Activated naive CD8-positive, alpha-beta T cell treated with anti-CD3 and anti-CD28 coated beads, Interleukin-2, amount 50 U/mL, for 24 hours (primary cell): ENCODE measurements around the gene C1QB.
A peak's percentile ranks its signal among the peaks of the same experiment; 100 is the strongest.
"Not testable (repeated sequence)": the region's sequence is repeated elsewhere in the genome, so short reads cannot be mapped to it uniquely, and the experiment has no call there.

Experiments used
- ATAC-seq: fragments of 150-1000 bp; cut with Tn5 transposase; one replicate; pipeline ENCODE4 v1.10.0; 2021
- DNase-seq: peaks from one replicate; pipeline ENCODE4 v3.0.0; 2021
- H3K27ac Mint-ChIP-seq: one replicate; pipeline ENCODE4 v1.8.0; 2021; ENCODE audit warnings: mild to moderate bottlenecking, mixed read lengths
- H3K27me3 Mint-ChIP-seq: one replicate; pipeline ENCODE4 v1.8.0; 2021; ENCODE audit warnings: mixed read lengths
- H3K36me3 Mint-ChIP-seq: one replicate; pipeline ENCODE4 v1.8.0; 2021; ENCODE audit warnings: low read depth, mixed read lengths
- H3K4me1 Mint-ChIP-seq: one replicate; pipeline ENCODE4 v1.8.0; 2021; ENCODE audit warnings: mixed read lengths
- H3K4me3 Mint-ChIP-seq: one replicate; pipeline ENCODE4 v1.8.0; 2021; ENCODE audit warnings: mild to moderate bottlenecking, moderate library complexity, mixed read lengths
- H3K9me3 Mint-ChIP-seq: one replicate; pipeline ENCODE4 v1.8.0; 2021; ENCODE audit warnings: mixed read lengths

C1QB gene

DNA sequence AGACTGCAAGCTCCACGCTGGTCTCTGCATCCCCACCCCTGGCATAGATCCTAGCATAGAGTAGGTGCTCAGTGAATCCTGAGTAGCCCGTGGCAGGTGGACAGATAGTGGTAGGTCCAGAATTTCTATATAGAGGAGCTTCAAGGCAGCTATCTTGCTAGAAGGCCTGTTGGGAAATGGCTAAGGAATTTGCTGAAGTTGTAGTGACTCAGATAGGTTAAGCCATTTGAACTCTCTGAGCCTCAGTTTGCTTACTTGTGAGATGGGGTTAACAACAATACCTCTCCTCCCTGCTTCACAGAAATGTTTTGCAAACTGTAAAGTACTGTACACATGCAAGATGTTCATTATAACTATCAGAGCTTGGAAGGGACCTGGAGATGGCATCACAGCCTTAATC, 34.2 kb downstream of the C1QB start:
- Mint-ChIP-seq H3K9me3 (no peaks in the 10 kb centered on the region), H3K4me3 (no peak overlapping the region), H3K4me1 (no peaks in the 10 kb centered on the region), H3K36me3 (no peaks in the 10 kb centered on the region), H3K27me3 (peaks cover 27% of the 10 kb centered on the region), H3K27ac (no peak overlapping the region)
- DNase-seq (no peak), ATAC-seq (no peak)

GRCh38 chr1:22688466-22688865, 35.4 kb downstream of the C1QB start:
- Mint-ChIP-seq H3K27ac (no peak overlapping the region), H3K4me1 (no peaks in the 10 kb centered on the region), H3K4me3 (no peak overlapping the region), H3K36me3 (no peaks in the 10 kb centered on the region), H3K27me3 (peaks cover 26% of the 10 kb centered on the region), H3K9me3 (no peaks in the 10 kb centered on the region)
- DNase-seq: no peak
- no peak for ATAC-seq

GRCh38 chr1:22689505-22689904, 36.5 kb downstream of the C1QB start:
- peaks cover 17% of the 10 kb centered on the region for H3K27me3 Mint-ChIP-seq
- no peaks in the 10 kb centered on the region for H3K36me3 Mint-ChIP-seq
- no peak overlapping the region for H3K4me3 Mint-ChIP-seq
- H3K9me3 Mint-ChIP-seq: no peaks in the 10 kb centered on the region
- H3K27ac Mint-ChIP-seq: no peak overlapping the region
- DNase-seq: no peak
- H3K4me1 Mint-ChIP-seq: no peaks in the 10 kb centered on the region
- ATAC-seq: no peak

DNA sequence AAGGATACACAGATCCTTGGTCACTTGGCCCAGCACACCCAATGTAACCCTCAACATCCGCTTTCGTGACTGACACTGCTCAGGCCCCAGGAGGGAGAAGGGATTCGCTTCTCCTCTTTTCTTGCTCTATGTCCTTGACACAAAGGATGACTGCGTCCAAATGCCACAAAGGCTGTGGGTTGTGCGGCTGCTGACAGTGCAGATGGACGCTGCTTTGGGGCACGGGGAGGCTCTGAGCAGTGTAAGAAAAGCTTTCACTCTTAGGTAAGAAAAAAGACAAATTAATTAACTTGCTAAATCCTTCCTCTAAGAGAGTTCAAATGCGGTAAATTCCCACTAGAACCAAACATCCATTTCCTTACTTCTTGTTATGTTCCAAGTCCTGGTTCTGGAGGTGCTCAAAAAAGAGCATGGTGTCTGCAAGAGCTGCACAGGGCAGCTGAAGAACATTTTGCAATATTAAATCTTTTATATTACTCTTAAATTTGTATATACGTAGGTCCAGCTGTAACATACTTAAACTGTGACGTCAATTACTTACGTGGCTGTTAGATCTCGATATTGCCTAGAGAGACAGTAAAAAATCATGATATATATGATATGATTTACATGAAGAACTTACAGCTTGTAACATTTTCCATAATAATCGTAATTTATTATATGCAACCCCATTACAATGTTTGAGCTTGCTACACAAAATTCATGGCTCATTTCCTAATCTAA, 38.2 kb downstream of the C1QB start:
- DNase-seq: no peak
- ATAC-seq: no peak
- Mint-ChIP-seq H3K27me3 (peaks cover 10% of the 10 kb centered on the region), H3K4me3 (no peak overlapping the region), H3K36me3 (no peaks in the 10 kb centered on the region), H3K4me1 (no peaks in the 10 kb centered on the region), H3K9me3 (no peaks in the 10 kb centered on the region), H3K27ac (no peak overlapping the region)

DNA sequence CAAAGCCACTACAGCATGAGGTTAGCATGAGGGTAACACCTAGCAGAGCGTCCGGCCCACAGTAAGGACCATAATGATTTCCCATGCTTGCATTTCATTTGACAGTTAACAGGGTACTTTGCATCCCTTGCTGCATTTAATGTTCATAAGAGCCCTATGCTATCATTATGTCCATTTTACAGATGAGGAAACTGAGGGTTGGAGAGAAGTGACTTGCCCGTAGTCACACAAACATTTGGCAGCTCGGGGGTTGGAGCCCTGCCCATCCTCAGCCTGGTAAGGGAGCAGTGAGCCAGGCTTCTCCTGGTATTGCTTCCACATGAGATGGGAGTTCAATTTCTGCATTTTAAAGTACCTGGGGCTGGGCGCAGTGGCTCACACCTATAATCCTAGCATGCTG, 41.1 kb downstream of the C1QB start:
- H3K4me3 Mint-ChIP-seq: no peak overlapping the region
- ATAC-seq (no peak), DNase-seq (no peak)
- H3K27ac Mint-ChIP-seq: no peak overlapping the region
- no peaks in the 10 kb centered on the region for H3K4me1 Mint-ChIP-seq
- peaks cover 5% of the 10 kb centered on the region for H3K27me3 Mint-ChIP-seq
- H3K9me3 Mint-ChIP-seq: no peaks in the 10 kb centered on the region
- H3K36me3 Mint-ChIP-seq: no peaks in the 10 kb centered on the region

GRCh38 chr1:22696610-22697009, 43.6 kb downstream of the C1QB start:
- Mint-ChIP-seq H3K27me3 (peaks cover 4% of the 10 kb centered on the region), H3K27ac (no peak overlapping the region), H3K36me3 (no peaks in the 10 kb centered on the region), H3K4me1 (no peaks in the 10 kb centered on the region), H3K4me3 (no peak overlapping the region), H3K9me3 (no peaks in the 10 kb centered on the region)
- DNase-seq (no peak), ATAC-seq (no peak)

DNA sequence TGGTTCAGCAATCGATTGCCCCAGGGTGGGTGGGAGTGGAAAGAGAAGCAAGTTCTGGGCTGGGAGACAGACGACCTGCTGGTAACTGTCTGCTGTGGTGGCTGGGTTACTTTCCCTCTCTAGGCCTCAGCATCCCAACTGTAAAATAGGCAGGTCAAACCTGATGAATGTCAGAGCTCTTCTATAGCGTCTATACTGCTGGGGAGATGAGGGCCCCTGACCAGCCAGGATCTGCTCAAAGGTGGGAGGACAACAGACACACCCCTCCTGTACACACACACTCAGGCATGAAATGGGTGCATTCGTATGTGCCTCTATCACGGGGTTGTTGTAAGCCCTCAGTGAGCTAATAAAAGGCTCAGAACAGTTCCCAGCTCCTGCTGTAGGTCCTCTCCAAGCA, 44.9 kb downstream of the C1QB start:
- Mint-ChIP-seq H3K36me3 (no peaks in the 10 kb centered on the region), H3K27ac (no peak overlapping the region), H3K9me3 (no peaks in the 10 kb centered on the region), H3K4me1 (no peaks in the 10 kb centered on the region), H3K4me3 (no peak overlapping the region), H3K27me3 (peaks cover 4% of the 10 kb centered on the region)
- ATAC-seq (no peak), DNase-seq (no peak)

DNA sequence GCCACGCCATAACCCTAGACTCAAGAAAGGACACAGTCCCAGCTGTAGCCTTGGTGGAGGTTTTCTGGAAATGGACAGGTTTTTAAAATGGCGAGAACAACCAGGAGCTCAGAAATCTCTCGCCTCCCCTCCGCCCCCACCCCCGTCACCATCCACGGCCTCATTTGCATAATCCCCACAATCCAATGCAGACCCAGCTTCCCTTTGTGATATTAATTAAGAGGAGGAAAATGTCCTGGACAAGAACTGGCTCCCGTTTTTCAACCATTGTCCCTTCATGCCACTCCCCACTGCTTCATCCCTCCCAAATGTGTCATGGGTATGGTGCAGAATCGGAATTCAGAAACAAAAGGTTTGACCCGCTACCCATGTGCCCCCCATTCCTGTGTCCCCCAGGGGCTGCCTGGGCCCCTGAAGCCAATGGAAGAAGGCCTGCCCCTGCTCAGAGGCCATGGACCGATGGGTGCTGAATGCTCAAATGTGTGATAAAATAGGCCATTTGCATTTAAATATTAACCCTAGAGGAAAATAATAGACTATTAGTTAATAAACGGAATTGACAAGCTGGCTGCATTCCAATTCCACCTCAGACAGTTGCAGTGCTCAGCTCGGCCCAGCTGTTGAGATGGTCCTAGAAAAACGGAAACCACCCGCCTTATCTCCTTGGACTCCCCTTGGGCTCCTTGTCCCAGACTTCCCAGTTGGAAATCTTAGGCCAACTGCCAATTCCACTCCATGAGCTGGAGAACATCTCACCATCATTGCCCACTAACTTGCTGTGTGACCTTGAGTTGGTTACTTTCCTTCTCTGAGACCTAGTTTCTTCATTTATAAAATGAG, 46.9 kb downstream of the C1QB start:
- no peaks in the 10 kb centered on the region for H3K4me1 Mint-ChIP-seq
- H3K27ac Mint-ChIP-seq: no peak overlapping the region
- H3K36me3 Mint-ChIP-seq: no peaks in the 10 kb centered on the region
- no peak overlapping the region for H3K4me3 Mint-ChIP-seq
- H3K9me3 Mint-ChIP-seq: no peaks in the 10 kb centered on the region
- DNase-seq: no peak
- no peak for ATAC-seq
- peaks cover 6% of the 10 kb centered on the region for H3K27me3 Mint-ChIP-seq

GRCh38 chr1:22702296-22703085, 49.5 kb downstream of the C1QB start:
- Mint-ChIP-seq H3K4me1 (no peaks in the 10 kb centered on the region), H3K27ac (no peak overlapping the region), H3K9me3 (no peaks in the 10 kb centered on the region), H3K27me3 (peaks cover 16% of the 10 kb centered on the region), H3K36me3 (no peaks in the 10 kb centered on the region), H3K4me3 (no peak overlapping the region)
- ATAC-seq: no peak
- DNase-seq: no peak

GRCh38 chr1:22704440-22705067, 51.5 kb downstream of the C1QB start:
- Mint-ChIP-seq H3K9me3 (no peaks in the 10 kb centered on the region), H3K27me3 (peaks cover 33% of the 10 kb centered on the region), H3K27ac (no peak overlapping the region), H3K4me1 (no peaks in the 10 kb centered on the region), H3K36me3 (no peaks in the 10 kb centered on the region), H3K4me3 (no peak overlapping the region)
- peak; percentile 82 for DNase-seq
- peak; percentile 85 for ATAC-seq

DNA sequence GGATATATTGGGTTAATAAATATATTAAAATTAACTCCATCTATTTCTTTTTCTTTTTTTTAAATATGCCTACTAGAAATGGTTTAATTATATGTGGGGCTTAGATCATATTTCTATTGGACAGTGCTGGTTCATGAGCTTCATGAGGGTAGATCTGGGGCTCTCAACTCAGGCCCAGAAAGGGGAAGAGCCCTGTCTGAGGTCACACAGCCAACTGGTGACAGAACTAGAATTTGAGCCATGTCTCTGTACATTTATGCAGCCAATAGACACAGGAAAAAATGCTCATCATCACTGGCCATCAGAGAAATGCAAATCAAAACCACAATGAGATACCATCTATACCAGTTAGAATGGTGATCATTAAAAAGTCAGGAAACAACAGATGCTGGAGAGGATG, 52.5 kb downstream of the C1QB start:
- DNase-seq (no peak), ATAC-seq (no peak)
- no peaks in the 10 kb centered on the region for H3K36me3 Mint-ChIP-seq
- H3K27me3 Mint-ChIP-seq: peaks cover 39% of the 10 kb centered on the region
- H3K27ac Mint-ChIP-seq: no peak overlapping the region
- no peaks in the 10 kb centered on the region for H3K9me3 Mint-ChIP-seq
- H3K4me1 Mint-ChIP-seq: no peaks in the 10 kb centered on the region
- H3K4me3 Mint-ChIP-seq: no peak overlapping the region

DNA sequence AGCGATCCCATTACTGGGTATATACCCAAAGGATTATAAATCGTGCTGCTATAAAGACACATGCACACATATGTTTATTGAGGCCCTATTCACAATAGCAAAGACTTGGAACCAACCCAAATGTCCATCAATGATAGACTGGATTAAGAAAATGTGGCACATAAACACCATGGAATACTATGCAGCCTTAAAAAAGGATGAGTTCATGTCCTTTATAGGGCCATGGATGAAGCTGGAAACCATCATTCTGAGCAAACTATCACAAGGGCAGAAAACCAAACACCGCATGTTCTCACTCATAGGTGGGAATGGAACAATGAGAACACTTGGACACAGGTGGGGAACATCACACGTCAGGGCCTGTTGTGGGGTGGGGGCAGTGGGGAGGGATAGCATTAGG, 53.1 kb downstream of the C1QB start:
- not testable (repeated sequence) for H3K27ac Mint-ChIP-seq, H3K9me3 Mint-ChIP-seq, ATAC-seq, H3K36me3 Mint-ChIP-seq, DNase-seq, H3K4me3 Mint-ChIP-seq, H3K4me1 Mint-ChIP-seq
- H3K27me3 Mint-ChIP-seq: peaks cover 39% of the 10 kb centered on the region

- peaks cover 56% of the 10 kb centered on the region for H3K27me3 Mint-ChIP-seq
- no peak overlapping the region for H3K4me3 Mint-ChIP-seq
- ATAC-seq (no peak), DNase-seq (no peak)
- no peak overlapping the region for H3K27ac Mint-ChIP-seq
- H3K36me3 Mint-ChIP-seq: no peaks in the 10 kb centered on the region
- peaks cover 12% of the 10 kb centered on the region for H3K4me1 Mint-ChIP-seq
- no peaks in the 10 kb centered on the region for H3K9me3 Mint-ChIP-seq
Observed at GRCh38 chr1:22708777-22709176, 55.7 kb downstream of the C1QB start.

- H3K27ac Mint-ChIP-seq: no peak overlapping the region
- no peaks in the 10 kb centered on the region for H3K9me3 Mint-ChIP-seq
- no peak for ATAC-seq
- H3K4me3 Mint-ChIP-seq: no peak overlapping the region
- peaks cover 60% of the 10 kb centered on the region for H3K27me3 Mint-ChIP-seq
- no peak for DNase-seq
- H3K4me1 Mint-ChIP-seq: peaks cover 12% of the 10 kb centered on the region
- H3K36me3 Mint-ChIP-seq: no peaks in the 10 kb centered on the region
Observed at GRCh38 chr1:22709227-22709626, 56.2 kb downstream of the C1QB start.
